ENCODE measurements around the gene HTRA1. TPM values are rescaled to one million over a fixed set of nuclear protein-coding genes. Genes with fewer than 3 reads are reported as not detected.

Gene HTRA1
- polyA plus RNA-seq, 3 donors, result 206 to 214 (median 207) TPM

DNA sequence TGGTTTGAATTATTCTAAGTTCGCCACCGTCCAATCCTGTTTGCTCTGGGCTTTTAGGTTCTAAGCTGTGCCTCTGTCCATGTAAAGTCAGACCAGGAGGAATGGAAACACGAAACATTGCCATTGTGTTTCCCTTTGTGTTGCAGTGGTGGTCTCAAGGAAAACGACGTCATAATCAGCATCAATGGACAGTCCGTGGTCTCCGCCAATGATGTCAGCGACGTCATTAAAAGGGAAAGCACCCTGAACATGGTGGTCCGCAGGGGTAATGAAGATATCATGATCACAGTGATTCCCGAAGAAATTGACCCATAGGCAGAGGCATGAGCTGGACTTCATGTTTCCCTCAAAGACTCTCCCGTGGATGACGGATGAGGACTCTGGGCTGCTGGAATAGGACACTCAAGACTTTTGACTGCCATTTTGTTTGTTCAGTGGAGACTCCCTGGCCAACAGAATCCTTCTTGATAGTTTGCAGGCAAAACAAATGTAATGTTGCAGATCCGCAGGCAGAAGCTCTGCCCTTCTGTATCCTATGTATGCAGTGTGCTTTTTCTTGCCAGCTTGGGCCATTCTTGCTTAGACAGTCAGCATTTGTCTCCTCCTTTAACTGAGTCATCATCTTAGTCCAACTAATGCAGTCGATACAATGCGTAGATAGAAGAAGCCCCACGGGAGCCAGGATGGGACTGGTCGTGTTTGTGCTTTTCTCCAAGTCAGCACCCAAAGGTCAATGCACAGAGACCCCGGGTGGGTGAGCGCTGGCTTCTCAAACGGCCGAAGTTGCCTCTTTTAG lies 52.9 kb downstream of the HTRA1 start:
- DNase-seq (ENCODE audit: low read depth in 3 of 3, low spot score in 2 of 3), result no peak

DNA sequence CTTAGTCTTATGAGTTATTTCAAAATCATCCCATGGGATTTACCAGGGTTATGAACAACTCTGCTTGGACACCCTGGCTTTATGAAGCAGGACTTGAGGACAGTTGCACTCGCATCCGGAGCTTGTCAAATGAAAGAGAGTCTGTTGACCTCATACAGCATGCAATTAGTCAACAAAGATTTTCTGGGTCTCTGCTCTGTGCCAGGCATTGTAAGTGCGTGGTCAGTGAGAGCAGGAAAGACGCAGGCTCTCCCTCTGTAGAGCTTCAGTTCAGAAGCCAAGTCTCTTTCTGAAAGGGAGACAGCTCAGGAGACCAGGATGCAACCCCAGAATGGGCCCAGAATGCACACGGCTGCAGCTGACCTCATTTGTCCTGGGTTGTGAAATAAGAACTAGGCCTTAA lies 53.7 kb downstream of the HTRA1 start:
- no peak for DNase-seq (ENCODE audit: low read depth in 3 of 3, low spot score in 2 of 3)

DNA sequence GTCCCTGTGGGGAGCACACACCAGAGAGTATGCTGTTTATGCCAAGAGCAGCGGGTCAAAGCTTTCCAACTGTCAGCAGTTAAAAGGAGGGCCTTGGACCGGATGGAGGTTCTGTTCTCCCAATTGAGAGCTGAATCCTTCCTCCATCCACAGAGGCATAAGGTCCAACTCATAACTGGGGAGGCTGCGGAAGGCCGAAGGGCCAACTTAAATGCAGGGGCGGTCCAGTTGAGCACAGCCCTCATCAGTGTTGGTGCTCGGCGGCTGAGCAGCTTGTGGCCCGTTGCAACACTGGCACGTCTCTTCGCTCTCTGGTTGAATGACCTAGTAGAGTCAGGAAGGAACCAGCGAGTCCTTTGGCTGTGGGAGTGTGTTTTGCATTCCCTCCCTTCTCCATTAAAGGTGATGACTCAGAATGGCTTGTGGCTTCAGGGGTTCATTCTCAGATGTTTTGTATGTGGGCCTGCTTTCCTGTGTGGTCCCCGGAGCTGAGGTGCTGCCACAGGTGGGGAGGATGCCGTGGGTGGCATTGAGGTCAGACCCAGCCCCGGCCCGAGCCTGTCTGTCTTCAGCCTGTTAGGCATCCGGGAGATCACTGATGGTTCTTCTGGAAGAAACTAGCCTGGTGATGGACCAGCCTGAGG lies 54.4 kb downstream of the HTRA1 start:
- no peak for DNase-seq (ENCODE audit: low read depth in 3 of 3, low spot score in 2 of 3)

DNA sequence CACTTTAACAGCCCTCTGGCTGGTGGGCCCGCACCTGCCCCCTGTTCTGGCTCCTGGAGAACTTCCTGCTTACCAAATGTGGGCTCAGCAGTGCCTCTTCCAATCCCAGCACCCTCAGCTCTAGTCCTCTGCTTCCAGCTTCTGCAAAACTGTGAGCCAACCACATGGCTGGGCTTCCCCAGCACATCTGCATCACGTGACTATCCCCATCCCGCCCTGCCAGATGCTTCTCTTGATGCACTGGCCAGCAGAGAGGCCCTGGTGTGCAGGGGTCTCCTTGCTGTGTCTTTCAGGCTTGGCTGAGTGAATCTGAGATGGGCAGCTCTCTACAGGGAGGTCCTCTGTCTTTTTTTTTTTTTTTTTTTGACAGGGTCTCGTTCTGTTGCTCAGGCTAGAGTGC lies 55.4 kb downstream of the HTRA1 start:
- no peak for DNase-seq (ENCODE audit: low read depth in 3 of 3, low spot score in 2 of 3)

DNA sequence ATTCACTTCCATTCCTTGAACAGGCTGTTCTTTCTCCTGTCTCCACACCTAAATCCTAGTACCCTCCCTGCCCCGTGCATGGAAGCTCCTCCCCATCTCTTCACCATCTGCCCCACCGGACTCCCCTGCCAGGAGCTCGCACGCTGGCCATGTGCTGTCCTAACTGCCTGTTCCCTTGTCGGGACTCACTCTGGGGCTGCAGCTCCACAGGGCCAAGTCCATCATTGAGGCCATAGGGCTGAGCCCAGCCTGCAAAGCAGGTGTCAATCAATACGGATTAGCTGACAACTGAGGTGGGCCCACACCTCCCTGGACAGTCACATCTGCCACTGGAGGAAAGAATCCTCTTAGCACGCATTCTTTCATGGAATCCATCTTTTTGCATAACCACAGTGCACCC lies 57.8 kb downstream of the HTRA1 start:
- no peak for DNase-seq (ENCODE audit: low read depth in 3 of 3, low spot score in 2 of 3)

DNA sequence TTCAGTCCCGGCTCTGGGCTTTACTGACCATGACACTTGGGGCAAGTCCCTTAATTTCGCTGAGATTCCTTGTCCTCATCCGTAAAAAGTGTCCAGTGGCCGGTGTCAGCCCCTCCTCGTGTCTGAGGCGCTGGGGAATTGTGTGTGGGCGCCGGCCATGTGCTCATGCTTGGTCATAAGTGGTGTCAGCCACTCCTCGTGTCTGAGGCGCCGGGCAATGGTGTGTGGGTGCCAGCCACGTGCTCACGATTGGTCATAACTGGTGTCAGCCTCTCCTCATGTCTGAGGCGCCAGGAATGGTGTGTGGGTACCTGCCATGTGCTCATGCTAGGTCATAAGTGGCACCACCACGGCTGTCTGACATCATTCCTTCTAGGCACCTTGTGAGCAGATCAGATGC lies 58.5 kb downstream of the HTRA1 start:
- no peak for DNase-seq (ENCODE audit: low read depth in 3 of 3, low spot score in 2 of 3)

DNA sequence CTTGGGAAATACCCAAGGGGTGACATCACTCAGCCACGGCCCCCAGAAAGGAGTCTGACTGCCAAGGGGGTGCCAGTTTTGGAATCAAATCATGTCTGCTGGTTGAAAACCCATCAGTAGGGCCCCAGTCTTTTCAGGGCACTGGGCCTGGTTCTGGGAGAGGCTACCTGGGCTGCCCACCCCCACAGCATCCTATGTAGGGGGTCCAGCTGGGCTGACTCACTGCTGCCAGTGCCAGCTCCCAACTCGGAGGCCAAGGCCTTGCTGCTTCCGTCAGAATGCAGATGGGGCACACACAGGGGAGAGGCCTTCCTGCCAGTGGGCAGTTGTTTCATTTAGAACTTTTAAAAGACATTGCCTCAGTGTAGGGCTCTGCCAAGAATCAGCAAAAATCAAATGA lies 59.7 kb downstream of the HTRA1 start:
- no peak for DNase-seq (ENCODE audit: low read depth in 3 of 3, low spot score in 2 of 3)

DNA sequence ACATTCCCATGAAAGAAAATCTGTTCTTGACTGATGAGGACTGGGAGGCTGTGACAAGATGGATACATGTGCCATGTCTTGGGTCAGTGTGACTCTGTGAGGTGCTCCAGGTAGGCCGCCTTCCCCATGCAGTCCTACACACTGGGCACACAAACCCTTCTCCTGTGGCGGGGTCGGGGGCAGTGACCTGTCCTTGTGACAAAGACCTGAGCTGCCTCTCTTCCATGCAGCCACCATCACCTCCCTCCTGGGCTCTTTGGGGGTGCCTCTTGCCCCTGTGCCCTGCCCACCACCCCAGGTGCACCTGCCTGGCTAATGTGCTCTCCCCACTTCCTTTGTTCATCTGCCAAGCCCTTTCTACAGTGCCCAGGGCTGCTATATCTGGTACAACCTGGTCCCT lies 63.5 kb downstream of the HTRA1 start:
- no peak for DNase-seq (ENCODE audit: low read depth in 3 of 3, low spot score in 2 of 3)

DNA sequence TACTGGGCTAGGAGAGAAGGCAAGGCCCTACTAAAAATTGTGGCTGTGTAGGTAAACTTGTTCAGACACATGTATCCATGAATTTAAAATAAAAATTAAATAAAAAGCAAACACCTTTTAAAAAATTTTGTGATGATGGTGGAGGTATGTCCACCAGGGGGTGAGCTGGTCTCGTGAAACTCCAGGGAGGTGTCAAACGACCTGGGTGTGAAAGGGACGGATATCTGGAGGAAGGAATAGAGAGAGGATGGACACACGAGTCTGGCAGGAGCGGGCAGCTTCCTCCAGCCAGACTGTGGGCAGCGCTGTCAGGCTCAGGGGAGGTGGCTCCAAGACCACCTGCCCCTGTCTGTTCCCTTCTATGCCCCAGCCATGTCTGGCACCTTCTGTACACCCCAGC lies 64.4 kb downstream of the HTRA1 start:
- DNase-seq (ENCODE audit: low read depth in 3 of 3, low spot score in 2 of 3), result no peak

DNA sequence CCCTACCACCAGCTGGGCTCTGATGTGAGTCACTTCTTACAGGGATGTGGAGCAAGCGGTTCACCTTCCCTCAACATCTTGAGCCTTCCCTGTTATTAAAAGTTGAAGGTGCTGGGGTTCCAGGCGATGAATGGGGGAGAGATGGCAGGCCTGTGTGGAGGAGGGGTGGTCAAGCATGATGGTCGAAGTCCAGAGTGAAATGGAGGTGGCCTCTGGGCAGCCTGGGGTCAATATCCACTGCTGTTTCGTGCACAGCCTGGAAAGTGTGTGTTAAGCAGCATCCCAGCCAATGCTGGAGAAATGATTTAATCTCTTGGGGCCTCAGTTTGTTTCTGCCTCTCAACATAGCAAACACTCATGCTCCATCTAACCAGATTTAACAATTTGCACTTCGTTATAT lies 65.5 kb downstream of the HTRA1 start:
- no peak for DNase-seq (ENCODE audit: low read depth in 3 of 3, low spot score in 2 of 3)

DNA sequence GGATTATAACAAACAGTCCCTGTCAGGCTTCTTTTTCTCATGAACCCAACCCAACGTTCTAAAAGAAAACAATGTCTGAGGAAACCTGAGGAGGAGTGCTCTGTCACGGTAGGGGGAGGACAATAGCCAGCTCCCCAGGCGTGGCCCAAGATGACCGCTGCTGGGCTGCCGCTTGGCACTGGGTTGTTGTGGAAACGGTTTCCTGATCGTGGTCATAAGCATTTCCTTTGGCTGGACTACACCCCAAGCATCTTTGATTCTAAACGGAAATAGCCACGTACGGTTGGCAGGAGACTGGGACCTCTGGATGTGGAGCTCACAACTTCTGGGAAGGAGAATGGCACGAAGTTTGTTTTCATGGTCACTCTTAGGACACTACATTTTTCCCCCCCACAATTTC lies 68.8 kb downstream of the HTRA1 start:
- no peak for DNase-seq (ENCODE audit: low read depth in 3 of 3, low spot score in 2 of 3)

DNA sequence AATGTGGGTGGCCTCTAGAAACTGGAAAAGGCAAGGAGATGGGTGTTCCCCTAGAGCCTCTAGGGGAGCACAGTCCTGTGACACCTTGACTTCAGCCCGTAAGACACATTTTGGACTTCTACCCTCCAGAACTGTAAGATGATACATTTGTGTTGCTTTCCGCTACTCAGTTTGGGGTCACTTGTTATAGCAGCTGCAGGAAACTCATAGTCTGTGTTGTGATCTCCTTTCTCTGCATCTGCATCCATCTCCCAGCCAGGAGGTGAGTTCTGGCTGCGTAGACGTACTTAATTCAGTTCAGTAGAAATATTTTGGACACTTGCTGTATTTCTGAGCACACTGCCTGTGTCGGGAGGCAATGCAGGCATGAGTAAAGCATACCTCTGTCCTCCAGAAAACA lies 69.9 kb downstream of the HTRA1 start:
- no peak for DNase-seq (ENCODE audit: low read depth in 3 of 3, low spot score in 2 of 3)

DNA sequence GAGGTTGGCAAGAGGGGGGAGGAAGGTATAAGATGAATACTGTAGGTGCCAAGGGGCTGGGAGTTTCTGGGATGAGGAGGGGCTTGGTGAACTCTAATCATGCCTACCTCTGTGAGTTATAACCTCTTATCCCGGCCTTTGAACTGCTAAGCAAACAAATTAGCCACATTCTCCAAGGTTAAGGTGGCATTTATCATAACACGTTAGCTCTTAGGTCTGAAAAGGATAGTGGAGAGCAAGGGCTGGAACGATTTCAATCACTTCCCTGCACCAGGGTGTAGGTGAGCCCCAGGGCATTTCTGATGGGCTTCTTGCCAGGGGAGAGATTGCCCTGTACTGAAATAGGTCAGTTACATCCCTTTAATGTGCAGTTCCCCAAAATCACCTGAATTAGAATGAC lies 70.6 kb downstream of the HTRA1 start:
- DNase-seq (ENCODE audit: low read depth in 3 of 3, low spot score in 2 of 3), result no peak

DNA sequence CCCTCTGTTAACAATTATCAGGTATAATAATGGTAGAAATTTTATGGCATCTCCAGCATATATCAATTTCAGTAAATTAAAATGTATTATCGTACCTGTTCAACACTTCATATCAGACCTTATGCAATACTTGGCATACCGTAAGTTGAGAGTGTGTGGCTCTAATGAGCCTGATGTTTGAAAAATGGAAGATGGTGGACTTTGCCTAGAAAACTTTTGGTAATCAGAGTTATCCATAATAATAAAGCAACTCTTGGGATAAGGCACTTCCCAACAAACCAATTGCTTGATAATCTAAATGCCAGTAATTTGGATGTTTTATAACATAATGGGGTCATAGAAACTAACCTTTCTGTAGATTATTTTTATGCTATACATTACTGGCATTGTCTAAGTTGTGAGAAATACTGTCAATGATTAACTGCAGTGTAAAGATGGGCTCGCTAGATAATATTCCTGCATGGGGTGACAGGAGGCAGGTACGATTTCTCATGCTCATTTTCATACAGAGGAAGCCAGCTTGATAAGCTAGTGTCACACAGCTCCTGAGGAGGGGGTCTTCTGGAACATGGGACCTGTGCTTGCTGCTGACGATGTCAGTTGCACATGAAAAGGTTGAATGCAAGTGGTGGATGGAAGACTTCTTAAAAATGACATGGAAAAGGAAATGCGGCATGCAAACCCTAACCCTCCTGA lies 71.4 kb downstream of the HTRA1 start:
- no peak for DNase-seq (ENCODE audit: low read depth in 3 of 3, low spot score in 2 of 3)

DNA sequence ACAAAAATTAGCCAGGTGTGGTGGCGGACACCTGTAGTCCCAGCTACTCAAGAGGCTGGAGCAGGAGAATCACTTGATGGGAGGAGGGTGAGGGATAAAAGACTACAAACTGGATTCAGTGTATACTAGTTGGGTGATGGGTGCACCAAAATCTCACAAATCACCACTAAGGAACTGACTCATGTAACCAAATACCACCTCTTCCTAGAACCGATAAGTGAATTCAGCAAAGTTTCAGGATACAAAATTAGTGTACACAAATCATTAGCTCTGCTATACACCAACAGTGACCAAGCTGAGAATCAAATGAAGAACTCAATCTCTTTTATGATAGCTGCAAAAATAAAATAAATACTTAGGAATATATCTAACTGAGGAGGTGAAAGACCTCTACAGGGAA lies 76.2 kb downstream of the HTRA1 start:
- DNase-seq (ENCODE audit: low read depth in 3 of 3, low spot score in 2 of 3), result no peak

DNA sequence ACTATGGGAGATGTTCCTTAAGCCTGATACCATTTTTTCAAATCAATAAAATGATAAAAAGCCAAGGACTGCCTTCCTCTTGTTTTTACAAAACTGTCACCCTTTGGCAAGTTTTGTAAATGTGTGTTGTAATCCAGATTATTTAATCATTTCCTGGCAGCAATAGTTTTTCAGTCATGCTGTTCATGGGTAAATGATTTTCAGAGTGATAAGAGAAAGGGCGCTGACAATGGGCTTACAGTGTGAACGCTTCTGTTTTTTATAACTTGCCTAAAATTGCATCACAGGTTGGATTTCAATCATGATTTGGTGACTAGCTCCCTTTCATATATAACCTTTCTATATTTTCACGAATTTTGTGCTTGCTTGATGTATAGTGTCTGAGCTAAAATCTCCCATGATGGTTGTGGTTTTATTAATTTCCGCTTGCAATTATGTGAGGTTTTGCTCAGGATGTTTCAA lies 80.2 kb downstream of the HTRA1 start:
- no peak for DNase-seq (ENCODE audit: low read depth in 3 of 3, low spot score in 2 of 3)

DNA sequence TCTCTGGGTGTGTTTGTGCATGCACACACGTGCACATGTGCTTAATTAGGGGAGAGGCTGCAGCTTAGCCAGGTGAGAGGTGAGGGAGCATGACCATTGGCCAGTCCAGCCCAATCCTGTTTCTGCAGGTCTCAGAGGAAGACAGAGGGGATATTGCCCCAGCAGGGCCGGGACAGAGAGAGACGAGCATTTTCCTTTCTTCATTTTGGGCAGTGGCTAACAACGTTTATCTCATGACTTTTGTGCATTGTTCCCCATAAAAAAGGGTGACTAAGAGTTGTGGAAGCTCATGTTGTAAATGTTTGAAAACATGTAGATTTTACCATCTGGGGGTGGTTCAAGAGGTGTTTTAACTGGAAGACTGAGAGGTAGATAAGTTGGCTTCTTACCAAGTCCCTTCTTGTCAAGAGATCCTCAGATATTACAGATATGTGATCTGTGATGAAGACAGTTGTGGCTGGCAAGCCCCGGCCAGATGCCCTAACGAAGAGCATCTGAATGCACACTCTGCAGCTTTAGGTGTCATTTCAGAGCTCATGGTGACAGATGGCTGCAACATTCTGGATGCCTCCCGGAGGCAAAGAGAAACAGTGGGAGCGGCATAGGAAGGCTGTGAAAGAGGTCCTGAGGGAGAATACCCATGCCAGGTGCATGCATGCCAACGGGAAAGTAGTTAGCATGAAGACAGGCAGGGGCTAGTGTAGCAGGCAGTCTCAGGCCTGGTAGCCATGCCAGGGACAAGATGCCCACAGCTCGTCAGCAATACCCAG lies 82.5 kb downstream of the HTRA1 start:
- DNase-seq (ENCODE audit: low read depth in 3 of 3, low spot score in 2 of 3), result no peak

DNA sequence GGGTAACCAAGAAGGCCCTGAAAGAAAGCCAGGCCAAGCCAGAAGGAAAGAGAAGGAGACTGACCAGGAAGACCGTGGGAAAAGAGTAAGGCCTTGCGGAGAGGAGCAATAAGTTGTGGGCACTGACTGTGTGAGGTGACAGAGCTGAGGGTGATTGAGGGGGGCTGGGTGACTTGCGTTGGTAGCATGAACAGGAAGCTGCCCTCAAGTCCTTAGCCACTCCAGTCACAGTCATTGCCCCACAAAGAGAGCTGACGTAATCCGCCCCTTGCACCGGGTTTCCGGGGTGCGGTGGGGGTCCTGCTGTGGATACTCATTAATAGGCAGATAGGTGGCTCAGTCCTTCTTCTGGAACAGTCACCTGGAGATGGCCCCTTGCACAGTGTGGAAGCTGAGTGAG lies 83.1 kb downstream of the HTRA1 start:
- no peak for DNase-seq (ENCODE audit: low read depth in 3 of 3, low spot score in 2 of 3)

DNA sequence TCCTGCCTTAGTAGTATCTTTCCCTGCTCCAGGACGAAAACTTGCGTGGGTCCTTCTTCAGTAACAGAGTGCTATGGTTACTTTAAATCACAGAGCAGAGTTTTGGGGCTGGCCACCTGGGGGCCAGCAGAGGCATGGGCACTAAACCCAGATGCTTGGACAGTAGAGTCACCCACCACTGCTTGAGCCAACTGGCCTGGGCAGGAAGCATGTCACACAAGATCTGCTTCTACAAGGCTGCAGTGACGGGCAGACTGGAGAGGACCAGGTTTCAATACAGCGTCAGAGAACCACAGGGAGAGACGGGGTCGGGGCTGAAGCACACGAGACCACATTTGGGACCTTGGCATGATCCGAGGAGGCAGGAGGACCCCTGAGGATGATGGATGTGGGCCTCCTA lies 84.9 kb downstream of the HTRA1 start:
- no peak for DNase-seq (ENCODE audit: low read depth in 3 of 3, low spot score in 2 of 3)

DNA sequence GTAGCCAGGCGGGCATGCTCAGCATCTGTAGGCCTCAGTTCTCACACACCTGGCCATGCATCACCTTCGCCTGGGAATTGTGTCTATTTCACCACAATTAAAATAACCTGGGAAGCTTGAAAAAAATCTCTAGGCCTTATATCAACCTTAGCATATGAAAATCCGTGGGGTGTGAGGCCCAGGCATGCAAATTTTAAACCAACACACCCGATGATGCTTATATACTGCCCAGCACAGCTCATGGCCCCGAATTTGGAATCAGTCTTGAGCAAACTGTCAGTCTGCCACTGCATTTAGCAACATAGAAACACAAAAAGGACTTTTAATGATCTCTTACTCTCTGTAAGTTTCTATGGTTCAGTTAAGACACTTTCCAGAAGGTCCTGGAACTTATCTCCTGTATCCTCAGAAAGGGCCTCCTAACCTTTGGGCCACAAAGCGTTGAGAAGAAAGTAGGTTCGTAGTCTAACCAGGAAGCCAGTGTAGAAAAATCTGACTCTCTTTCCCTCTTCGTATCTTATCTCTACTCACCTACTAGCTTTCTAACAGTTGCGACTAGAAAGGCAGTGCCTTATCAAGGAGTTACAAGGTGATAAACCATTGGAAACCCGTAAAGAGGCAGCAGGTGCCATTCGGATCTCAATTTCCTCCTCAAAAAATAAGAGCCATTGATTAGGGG lies 87.2 kb downstream of the HTRA1 start:
- no peak for DNase-seq (ENCODE audit: low read depth in 3 of 3, low spot score in 2 of 3)

DNA sequence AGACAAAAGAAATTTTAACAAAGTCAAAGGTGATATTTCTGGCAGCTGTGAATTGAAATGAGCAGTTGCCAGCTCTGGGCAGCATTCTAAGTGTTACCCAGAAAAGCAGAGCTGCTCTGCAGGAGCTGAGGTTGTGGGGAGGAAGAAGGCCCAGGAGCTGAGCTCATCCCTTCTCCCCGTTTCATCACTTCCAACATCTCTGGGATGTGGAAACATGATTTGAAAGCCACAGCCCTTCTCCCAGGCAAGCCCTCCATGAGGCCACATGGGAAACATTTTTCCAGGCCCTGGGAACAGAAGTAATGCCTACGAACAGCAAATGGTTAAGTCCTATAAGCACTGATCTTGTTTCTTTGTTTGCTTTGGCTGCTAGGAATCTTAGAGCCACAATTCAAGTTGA lies 88.3 kb downstream of the HTRA1 start:
- DNase-seq (ENCODE audit: low read depth in 3 of 3, low spot score in 2 of 3), result no peak
